Activated CD4-positive, alpha-beta T cell treated with anti-CD3 and anti-CD28 coated beads for 24 hours (primary cell): ENCODE results near the gene AURKAIP1.
"Not testable (repeated sequence)": the region's sequence is repeated elsewhere in the genome, so short reads cannot be mapped to it uniquely, and the experiment has no call there.

ENCODE experiments used
- DNase-seq, 2 donors: peaks; one replicate each; pipeline ENCODE4 v3.0.0-alpha.2; 2020; ENCODE audit warnings: low read depth in 2 of 2

AURKAIP1 gene

DNA sequence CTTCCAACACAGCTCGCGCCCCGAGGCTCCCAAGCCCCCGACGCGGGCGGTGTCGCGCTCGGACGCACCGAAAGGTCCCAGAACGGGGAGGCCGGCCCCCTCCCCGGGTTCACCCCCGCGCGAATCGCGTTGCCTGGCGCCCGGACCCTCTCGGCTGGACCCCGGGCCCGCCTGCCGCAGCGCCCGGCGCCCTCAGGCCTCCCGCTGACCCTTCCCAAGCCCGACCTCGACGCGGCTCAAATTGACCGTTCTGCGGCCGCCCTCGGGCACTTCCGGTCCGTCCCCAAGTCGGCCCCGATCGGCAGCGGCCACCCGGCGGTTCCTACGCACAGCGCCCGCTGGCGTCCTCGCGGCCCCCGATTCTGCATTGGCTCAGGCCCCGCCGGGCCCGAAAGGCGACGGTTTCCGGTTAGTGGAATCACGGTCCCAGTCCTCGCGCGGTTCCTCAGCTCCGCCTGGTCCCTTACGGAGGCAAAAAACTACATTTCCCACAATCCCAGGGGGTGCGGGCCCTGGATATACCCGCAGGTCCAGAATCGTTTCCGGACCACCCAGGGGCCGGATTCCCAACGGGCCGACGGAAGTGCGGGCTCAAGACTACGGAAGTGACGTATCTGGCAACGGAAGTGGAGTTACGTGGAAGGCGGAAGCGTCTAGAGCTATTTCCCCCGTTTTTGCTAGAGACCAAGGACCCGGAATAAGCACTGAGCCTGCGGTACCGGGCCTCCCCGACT, at the start of gene AURKAIP1:
Gene AURKAIP1 (minus strand): TSS at position 279 of the 734 bp plus-strand sequence. CDS start 451 bp downstream, outside the sequence.
- peak; percentile 88 to 94 for DNase-seq

DNA sequence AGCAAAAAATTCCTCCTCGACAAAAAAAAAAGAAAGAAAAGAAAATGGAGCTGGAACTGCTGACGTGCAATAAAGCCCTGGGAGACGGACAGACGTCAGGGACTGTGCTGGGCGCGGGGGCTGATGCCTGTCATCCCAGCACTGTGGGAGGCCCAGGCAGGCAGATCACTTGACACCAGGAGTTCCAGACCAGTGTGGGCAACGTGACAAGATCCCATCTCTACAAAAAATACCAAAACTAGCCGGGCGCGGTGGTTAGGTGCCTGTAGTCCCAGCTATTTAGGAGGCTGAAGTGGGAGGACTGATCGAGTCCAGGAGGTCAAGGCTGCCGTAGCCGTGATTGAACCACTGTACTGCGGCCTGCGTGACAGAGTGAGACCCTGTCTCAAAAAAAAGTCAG, 49.7 kb upstream of the AURKAIP1 start:
- DNase-seq: no peak

DNA sequence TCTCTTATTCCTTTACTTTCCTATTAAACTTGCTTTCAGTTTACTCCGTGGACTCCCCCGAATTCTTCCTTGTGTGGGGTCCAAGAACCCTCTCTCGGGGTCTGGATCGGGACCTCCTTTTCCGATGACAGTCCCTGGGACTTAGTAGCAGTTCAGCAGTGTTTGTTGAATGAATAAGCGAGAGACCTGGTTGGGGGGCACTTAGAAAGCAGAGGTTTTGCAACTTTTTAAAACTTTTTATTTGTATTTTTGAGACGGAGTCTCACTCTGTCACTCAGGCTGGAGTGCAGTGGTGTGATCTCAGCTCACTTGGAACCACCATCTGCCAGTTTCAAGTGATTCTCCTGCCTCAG, 48.2 kb upstream of the AURKAIP1 start:
- no peak for DNase-seq

DNA sequence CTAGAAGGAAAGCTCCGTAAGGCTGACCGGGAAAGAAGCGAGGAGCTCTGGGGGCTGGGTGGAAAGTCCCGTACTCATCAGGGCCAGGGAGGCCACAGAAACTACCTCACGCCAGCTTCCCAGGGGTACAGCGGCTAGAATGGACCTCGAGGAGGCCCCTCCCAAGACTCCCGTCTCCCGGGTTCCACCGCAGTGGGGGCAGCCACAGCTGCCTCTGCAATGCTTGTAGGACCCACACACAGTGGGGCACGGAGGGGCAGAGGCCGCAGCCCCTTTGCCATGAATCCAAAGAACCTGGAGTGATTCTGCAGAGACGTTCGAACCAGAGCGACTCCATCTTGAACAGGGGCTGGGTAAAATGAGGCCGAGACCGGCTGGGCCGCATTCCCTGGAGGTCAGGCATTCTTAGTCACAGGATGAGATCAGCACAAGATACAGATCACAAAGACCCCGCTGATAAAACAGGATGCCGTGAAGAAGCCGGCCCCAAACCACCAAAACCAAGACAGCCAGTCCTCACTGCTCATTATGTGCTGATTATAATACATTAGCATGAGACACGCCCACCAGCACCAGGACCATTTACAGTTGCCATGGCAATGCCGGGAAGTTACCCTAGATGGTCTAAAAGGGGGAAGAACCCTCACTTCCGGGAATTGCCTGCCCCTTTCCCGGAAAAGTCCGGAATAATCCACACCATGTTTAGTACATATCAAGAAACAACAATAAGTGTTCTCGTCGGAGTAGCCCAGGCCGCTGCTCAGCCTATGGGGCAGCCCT, 47.6 kb upstream of the AURKAIP1 start:
- DNase-seq: no peak

DNA sequence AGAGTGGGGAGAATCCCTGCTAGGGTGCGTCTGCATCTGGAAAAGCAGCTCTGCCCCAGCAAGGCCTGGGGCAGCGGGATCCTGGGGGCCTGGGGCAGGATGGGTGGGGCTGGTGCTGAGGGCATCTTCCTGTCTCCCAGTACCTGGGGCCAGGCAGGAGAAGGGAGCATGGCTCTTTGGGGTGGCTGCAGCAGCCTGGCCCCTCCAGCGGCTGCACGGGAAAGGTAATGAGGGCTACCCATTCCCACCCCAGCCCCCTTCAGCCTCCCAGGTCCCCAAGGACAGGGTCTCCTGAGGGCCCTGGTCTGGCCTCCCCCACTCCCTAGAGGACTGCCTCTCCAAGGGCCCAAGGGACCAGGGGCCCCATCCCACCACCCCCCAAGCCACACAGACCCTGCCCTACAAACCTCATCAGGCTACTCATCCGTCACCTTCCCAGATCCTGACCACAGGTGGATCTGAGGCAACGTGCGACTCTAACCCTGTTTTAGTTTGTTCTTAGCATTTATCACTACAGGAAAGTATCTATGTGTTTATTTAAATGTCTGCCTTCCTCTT, 47.0 kb upstream of the AURKAIP1 start:
- DNase-seq: no peak

DNA sequence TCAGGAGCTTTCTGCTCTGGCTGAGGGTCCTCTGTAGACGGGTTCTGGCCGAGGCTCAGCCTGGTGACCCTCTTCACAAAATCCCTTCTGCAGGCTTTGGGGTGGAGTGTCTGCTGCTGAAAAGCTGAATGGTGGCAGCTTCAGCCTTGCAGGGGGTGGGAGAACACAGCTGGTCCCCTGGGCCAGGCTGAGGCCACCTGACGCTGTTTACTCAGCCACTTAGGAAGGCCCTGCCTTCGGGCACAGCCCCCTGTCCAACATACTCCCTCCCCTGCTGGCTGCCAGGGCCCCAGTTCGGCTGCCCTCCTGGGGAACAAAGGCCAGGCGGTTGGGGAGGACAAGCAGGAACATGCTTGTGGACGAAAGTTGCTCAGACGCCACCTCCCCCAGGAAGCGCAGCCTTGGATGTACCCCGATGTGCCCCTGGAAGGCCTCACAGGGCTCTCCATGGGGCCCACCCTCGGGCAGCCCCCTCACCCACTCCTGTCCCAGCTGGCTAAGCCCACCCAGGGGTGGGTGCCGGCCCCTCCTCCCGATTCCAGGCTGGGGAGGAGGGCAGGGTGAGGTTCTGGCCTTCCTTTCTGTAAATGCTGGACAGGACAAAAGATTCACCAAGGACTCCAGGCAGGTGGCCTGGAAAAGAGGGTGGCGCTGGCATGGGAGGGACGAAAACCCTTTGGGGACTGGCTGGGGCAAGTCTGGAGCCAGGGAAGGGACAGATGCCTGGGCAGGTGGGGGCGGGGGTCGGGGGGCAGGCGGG, 46.3 kb upstream of the AURKAIP1 start, which contains the start of gene ANKRD65:
Gene ANKRD65 (minus strand): TSS at position 130 of the 760 bp plus-strand sequence. CDS start 271 bp downstream, outside the sequence.
- DNase-seq: no peak

DNA sequence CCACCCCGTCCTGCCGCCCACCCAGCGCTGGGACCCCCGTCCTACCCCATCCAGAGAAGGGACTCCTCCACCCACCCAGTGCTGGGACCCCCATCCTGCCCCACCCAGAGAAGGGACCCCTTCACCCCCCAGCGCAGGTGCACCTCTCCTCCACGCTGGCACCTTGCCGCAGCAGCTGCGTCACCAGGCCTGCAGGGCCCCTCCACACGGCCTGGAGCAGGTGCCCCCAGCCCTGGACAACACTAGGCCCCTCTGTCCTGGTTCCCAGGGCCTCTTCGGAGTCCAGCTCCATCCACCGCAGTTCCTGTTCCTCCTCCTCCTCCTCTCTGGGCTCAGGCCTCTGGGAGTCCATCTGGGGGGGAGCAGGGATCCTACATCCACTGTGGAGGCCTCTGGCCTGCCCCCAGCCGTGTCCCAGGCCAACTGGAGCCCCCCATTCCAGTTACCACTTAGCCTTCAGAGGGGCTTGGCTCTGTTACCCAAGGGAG, 45.7 kb upstream of the AURKAIP1 start:
- DNase-seq: no peak

DNA sequence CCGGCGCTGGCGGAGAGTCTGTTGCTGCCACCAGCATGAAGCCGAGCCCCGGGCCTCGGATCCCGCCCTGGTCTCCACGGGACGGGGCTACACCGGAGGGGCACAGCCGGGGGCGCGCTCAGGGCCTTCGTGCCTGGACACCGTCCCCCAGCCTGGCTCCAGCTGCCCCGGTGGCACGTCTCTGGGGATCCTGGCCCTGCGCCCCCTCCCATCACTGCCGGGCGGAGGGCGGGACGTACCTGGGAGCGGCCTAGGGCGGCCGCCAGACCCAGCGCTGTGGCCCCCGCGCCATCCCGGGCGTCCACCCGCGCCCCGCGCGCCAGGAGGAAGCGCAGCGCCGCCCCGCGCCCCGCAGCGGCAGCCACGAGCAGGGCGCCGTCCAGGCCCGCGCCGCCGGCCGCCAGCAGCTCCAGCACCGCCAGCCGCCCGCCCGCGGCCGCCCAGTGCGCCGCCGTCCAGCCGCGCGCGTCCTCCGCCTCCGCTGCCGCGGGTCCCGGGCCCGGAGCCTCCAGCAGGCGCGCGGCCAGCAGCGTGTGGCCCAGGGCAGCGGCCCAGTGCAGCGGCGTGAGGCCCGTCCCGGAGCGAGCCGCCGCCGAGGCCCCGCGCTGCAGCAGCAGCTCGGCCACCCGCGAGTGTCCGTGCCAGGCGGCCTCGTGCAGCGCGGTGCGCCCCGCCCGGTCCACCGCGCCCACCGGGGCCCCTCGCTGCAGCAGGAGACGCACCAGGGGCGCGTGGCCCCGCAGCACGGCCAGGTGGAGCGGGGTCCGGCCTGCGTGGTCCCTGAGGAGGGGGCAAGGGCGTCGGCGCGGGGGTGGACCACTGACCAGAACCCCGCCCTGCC, 45.0 kb upstream of the AURKAIP1 start:
- no peak for DNase-seq

DNA sequence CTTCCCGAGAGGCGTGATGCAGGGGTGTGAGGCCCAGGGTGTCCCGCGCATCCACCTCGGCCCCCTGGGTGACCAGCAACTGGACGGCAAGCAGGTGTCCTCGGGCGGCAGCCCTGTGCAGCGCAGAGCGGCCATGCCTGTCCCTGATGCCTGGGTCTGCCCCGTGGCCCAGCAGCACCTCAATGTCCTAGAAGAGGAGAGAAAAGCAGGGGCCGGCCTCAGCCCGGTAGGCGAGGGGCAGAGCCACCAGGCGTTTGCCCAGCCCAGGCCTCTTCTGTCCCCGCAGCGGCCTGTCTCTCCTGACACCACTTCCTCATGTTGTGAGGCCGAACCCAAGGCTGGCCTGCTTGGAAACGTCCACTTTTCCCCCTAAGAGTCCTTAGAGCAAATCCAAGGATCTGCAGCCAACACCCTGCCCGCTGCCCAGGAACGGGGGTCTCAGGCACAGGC, 44.4 kb upstream of the AURKAIP1 start:
- DNase-seq: no peak

DNA sequence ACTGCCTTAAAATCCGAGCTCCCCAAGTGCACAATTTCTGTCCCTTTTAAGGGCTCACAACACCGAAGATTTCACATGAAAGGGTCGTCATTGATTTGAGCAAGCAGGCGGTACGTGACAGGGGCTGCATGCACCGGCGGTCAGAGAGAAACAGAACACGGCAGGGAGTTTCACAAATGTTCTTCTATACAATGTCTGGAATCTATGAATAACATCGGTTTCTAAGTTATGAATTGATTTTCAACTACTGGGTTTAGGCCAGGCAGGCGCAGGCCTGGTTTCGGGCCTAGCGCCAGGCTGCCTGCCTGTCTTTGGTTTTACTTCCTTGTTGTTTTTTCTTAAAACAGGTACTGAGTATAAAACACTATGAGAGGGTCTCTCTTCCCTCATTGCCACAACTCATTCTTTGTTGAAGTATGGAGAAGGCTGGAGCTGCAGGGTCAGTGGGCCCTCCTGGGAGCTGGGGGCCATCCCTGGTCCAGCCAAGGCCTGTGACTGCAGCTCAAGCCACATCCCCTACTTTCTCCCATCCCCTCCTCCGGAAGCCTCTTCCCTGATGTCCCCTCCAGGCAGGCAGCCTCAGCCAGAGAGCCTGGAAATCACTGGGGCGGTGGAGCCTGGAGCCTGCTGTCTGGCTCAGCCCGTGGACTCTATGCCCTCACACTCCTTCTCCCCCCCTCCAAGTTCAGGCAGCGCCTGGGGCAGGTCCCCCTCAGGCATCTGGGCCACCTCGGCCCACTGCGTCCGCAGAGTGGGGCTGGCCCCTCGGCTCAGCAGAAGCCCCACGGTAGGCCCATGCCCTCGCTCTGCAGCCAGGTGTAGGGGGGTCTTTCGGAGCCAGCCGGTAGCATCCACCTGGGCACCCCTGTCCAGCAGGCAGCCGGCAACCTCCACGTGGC, 43.7 kb upstream of the AURKAIP1 start:
- no peak for DNase-seq

DNA sequence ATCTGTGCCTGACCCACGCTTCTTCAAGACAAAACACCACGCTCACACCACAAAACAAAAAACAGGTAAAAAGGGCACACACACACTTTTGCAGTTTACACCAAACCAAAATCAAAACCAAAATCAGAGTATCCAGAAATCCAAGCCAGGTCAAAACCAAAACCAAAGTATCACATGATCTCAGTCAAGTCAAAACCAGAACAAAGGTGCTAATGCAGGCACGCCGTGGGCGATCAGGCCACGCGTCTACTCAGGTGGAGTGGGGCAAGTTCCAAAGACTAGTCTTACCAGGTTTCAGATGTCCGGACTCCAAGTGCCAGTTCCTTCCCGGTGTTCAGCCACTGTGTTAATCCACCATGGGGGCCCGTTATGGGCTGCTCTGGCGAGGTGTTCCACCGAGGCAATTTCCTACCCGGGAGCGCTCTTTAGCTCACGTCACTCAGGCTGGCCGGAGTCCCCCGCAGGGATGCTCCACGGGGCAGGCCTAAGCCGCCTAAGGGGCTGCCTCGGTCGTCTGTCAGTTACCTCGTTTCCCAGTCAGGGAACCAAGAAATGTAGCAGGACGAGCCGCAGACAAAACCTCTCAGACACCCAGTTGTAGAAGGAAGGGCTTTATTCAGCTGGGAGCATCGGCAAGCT, 42.9 kb upstream of the AURKAIP1 start:
- not testable (repeated sequence) for DNase-seq

DNA sequence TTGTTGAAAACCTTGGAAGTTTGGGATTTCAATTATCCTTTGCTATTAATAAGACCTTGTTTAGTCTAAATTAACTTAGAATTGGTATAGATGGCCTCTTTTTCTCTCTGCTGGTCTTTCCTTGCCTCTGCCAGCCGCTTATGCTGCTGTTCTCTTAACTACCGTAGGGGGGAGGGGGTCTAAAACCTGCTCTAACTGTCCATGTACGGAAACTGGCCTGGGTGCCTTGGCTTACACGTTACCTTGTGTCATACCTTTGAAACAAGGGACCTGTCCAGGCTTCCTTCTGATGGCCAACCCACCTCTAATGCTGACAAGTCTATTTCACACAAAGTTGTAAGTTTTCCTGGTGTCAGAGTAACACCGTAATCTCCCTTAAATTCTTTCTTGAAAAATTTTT, 42.4 kb upstream of the AURKAIP1 start:
- not testable (repeated sequence) for DNase-seq

DNA sequence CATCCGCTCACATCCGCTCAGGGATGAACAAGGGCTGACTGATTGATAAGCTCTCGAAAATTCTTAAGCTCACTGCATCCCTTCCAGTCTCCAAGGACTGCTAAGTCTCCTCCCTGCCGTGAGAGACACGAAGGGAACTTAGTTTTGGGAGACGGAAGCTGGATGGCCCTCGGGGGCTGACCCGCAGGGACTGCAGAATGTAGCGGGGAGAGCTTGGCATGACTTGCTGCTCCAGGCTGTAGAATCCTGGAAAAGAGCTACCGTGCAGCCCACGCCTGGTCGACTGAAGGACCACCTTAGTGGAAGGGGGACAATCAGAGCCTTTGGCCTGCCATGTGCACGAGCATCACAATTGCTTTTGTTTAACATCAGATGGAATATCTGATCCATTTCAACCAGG, 40.7 kb upstream of the AURKAIP1 start:
- no peak for DNase-seq

DNA sequence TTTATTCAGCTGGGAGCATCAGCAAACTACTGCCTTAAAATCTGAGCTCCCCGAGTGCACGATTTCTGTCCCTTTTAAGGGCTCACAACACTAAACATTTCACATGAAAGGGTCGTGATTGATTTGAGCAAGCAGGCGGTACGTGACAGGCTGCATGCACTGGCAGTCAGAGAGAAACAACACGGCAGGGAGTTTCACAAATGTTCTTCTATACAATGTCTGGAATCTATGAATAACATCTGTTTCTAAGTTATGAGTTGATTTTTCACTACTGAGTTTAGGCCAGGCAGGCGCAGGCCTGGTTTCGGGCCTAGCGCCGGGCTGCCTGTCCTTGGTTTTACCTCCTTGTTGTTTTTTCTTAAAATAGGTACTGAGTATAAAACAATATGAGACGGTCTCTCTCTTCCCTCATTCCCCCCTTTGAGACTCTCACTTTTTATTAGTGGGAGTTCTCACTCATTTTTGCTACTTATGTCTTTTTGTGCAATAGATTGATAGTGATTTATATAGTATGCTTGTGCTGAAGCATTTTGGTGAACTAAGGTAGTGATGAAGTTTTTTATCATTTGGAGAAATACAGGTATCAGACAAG, 37.4 kb upstream of the AURKAIP1 start:
- not testable (repeated sequence) for DNase-seq

DNA sequence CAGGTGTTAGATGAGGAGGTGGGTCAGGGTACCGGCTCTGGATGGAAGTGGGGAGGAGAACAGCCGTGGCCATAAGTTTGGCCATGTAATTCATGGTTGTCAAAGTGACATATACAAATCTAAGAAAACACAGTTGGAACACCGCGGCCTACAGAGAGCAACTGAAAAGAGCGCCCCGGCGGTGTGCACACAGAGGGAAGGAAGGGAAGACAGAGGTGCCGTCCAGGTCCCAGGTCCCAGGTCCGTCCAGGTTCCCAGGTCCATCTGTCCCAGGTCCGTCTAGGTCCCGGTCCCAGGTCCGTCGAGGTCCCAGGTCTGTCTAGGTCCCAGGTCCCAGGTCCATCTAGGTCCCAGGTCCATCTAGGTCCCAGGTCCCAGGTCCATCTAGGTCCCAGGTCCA, 36.6 kb upstream of the AURKAIP1 start:
- no peak for DNase-seq

DNA sequence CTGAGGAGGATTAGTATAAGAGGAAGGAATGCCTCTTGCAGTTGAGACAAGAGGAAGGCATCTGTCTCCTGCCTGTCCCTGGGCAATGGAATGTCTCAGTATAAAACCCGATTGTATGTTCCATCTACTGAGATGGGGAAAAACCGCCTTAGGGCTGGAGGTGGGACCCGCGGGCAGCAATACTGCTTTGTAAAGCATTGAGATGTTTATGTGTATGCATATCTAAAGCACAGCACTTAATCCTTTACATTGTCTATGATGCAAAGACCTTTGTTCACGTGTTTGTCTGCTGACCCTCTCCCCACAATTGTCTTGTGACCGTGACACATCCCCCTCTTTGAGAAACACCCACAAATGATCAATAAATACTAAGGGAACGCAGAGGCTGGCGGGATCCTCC, 35.2 kb upstream of the AURKAIP1 start:
- not testable (repeated sequence) for DNase-seq

DNA sequence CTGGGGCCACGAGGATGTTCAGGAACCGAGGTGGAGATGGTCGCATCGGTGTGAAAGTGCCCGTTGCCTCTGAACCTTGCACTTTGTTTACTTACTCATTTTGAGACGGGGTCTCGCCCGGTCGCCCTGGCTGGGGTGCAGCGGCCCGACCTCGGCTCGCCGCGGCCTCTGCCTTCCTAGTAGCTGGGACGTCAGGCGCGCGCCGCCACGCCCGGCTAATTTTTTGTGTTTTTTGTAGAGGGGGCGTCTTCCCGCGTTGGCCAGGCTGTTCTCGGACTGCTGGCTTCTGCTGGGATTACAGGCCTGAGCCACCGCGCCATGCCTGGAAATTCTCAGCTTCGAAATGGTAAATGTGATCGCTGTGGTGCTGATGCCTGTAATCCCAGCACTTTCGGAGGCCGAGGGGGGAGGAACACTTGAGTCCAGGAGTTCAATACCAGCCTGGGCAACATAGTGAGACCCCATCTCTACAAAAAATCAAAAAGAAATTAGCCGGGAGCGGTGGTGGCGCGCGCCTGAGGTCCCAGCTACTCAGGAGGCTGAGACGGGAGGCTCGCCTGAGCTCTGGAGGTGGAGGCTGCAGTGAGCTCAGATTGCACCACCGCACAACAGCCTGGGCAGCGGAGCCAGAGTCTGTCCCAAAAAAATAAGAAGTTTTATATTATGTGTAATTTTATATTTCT, 32.8 kb upstream of the AURKAIP1 start:
- DNase-seq: no peak
